Natural killer cell (primary cell): ENCODE data around the gene C17orf114.

Experiments
- ATAC-seq, 3 donors: fragments of 150-1000 bp in 2 of 3; fragments of 200-7000 bp in 1 of 3; cut with Tn5 transposase; 1 replicate in 1 of 3; 2 replicates in 2 of 3; pipeline ENCODE4 v1.10.0; 2021; ENCODE audit warnings: mild to moderate bottlenecking in 2 of 3, moderate library complexity in 2 of 3
- DNase-seq, 2 donors: peaks; one replicate each; pipeline versions ENCODE4 v3.0.0 to v3.0.0-alpha.2; 2013 to 2021; ENCODE audit warnings: mixed read lengths in 1 of 2
- H3K27ac ChIP-seq: one replicate; pipeline ENCODE4 v1.5.1; 2013; ENCODE audit warnings: mild to moderate bottlenecking, low read length
- H3K27me3 ChIP-seq: one replicate; pipeline ENCODE4 v1.6.1; 2013; ENCODE audit warnings: low read length; ENCODE audit not compliant: control insufficient read depth, insufficient read depth
- H3K36me3 ChIP-seq: one replicate; pipeline ENCODE4 v1.6.1; 2013; ENCODE audit warnings: low read length; ENCODE audit not compliant: control insufficient read depth, insufficient read depth
- H3K4me1 ChIP-seq: one replicate; pipeline ENCODE4 v1.6.1; 2013; ENCODE audit warnings: low read length; ENCODE audit not compliant: control insufficient read depth, insufficient read depth
- H3K4me3 ChIP-seq: one replicate; pipeline ENCODE4 v1.5.1; 2013; ENCODE audit warnings: low read length
- H3K9me3 ChIP-seq: one replicate; pipeline ENCODE4 v1.6.1; 2013; ENCODE audit warnings: low read length; ENCODE audit not compliant: control insufficient read depth, insufficient read depth
- H3K27ac Mint-ChIP-seq, 2 donors: one replicate each; pipeline ENCODE4 v1.8.0; 2022; ENCODE audit warnings: mild to moderate bottlenecking in 2 of 2, mixed read lengths in 2 of 2, moderate library complexity in 1 of 2
- H3K27me3 Mint-ChIP-seq, 2 donors: one replicate each; pipeline ENCODE4 v1.8.0; 2022; ENCODE audit warnings: low read depth in 2 of 2, mixed read lengths in 2 of 2
- H3K36me3 Mint-ChIP-seq: one replicate; pipeline ENCODE4 v1.8.0; 2022; ENCODE audit warnings: mixed read lengths
- H3K4me1 Mint-ChIP-seq, 2 donors: one replicate each; pipeline ENCODE4 v1.8.0; 2022; ENCODE audit warnings: mixed read lengths in 2 of 2
- H3K4me3 Mint-ChIP-seq: one replicate; pipeline ENCODE4 v1.8.0; 2022; ENCODE audit warnings: mild to moderate bottlenecking, moderate library complexity, mixed read lengths
- H3K9me3 Mint-ChIP-seq, 2 donors: one replicate each; pipeline ENCODE4 v1.8.0; 2022; ENCODE audit warnings: mixed read lengths in 2 of 2
- CTCF ChIP-seq: fragments of 200-600 bp; IDR thresholded peaks from one replicate; pipeline ENCODE4 v1.8.0; 2022; ENCODE audit warnings: antibody characterized with exemption
- WGBS: methylation state at CpG from one replicate; pipeline ENCODE4 v1.1.7; 2013; ENCODE audit warnings: missing lambda C conversion rate; ENCODE audit not compliant: insufficient coverage; 5-methylcytosine and 5-hydroxymethylcytosine counted together
- intact Hi-C: fragments of 100-400 bp; cut with micrococcal nuclease; formaldehyde crosslinking; loops from one replicate; pipeline ENCODE4 v1.14.2; 2022

C17orf114 gene

GRCh38 chr17:4806456-4806776 is 4.3 kb upstream of the C17orf114 start:
- no peaks in the 10 kb centered on the region for H3K9me3 Mint-ChIP-seq
- no peaks in the 10 kb centered on the region for H3K9me3 ChIP-seq
- H3K4me3 ChIP-seq = peak overlapping the region; percentile 34
- no peaks in the 10 kb centered on the region for H3K36me3 ChIP-seq
- no peaks in the 10 kb centered on the region for H3K27me3 Mint-ChIP-seq
- no peak for ATAC-seq
- H3K4me3 Mint-ChIP-seq = peak overlapping the region; percentile 82
- TF ChIP-seq CTCF = no peak
- peaks cover 10% of the 10 kb centered on the region for H3K4me1 ChIP-seq
- H3K27me3 ChIP-seq = no peaks in the 10 kb centered on the region
- H3K4me1 Mint-ChIP-seq = peaks cover 5 to 6% of the 10 kb centered on the region in 2 donors
- H3K27ac ChIP-seq = no peak overlapping the region
- intact Hi-C loops = loop anchor here (1.0 to 2.0 kb wide), 2 partner anchors 10 to 16 kb away; partner anchors contain the start of gene PSMB6
- WGBS = 1% methylated on average over 11 of the region's 16 CpGs
- H3K27ac Mint-ChIP-seq = peak overlapping the region in 1 of 2 donors; percentile 11
- H3K36me3 Mint-ChIP-seq = no peaks in the 10 kb centered on the region
- no peak for DNase-seq

- no peak overlapping the region for H3K4me3 ChIP-seq
- H3K9me3 ChIP-seq = no peaks in the 10 kb centered on the region
- ATAC-seq = no peak
- TF ChIP-seq CTCF = no peak
- no peak overlapping the region for H3K27ac ChIP-seq
- H3K36me3 ChIP-seq = peaks cover 18% of the 10 kb centered on the region
- no peak overlapping the region for H3K4me3 Mint-ChIP-seq
- H3K4me1 Mint-ChIP-seq = peaks cover 13% of the 10 kb centered on the region in 2 donors
- no peak for DNase-seq
- H3K9me3 Mint-ChIP-seq = no peaks in the 10 kb centered on the region
- H3K27ac Mint-ChIP-seq = no peak overlapping the region
- WGBS = 83% methylated on average over 10 of the region's 10 CpGs
- peaks cover 15% of the 10 kb centered on the region for H3K4me1 ChIP-seq
- H3K27me3 ChIP-seq = no peaks in the 10 kb centered on the region
- H3K36me3 Mint-ChIP-seq = no peaks in the 10 kb centered on the region
- intact Hi-C loops = no loop called here
- H3K27me3 Mint-ChIP-seq = no peaks in the 10 kb centered on the region
Measured at GRCh38 chr17:4800462-4801196, 1.5 kb downstream of the C17orf114 start.

- no peak for TF ChIP-seq CTCF
- H3K27me3 ChIP-seq = no peaks in the 10 kb centered on the region
- H3K36me3 ChIP-seq = peaks cover 18% of the 10 kb centered on the region
- WGBS = 0% methylated on average over 5 of the region's 7 CpGs
- peaks cover 0 to 3% of the 10 kb centered on the region in 2 donors for H3K27me3 Mint-ChIP-seq
- peak overlapping the region; percentile 94 to 96 for H3K27ac Mint-ChIP-seq
- intact Hi-C loops = loop anchor here (1.0 to 5.0 kb wide), 4 partner anchors 10 to 106 kb away; partner anchors contain the start of genes CHRNE and MED11
- peak in 1 of 2 donors; percentile 24 for DNase-seq
- peak overlapping the region; percentile 100 for H3K4me3 Mint-ChIP-seq
- H3K4me3 ChIP-seq = peak overlapping the region; percentile 67
- no peaks in the 10 kb centered on the region for H3K9me3 Mint-ChIP-seq
- peaks cover 14% of the 10 kb centered on the region in 2 donors for H3K4me1 Mint-ChIP-seq
- no peak for ATAC-seq
- no peaks in the 10 kb centered on the region for H3K36me3 Mint-ChIP-seq
- H3K9me3 ChIP-seq = no peaks in the 10 kb centered on the region
- peaks cover 17% of the 10 kb centered on the region for H3K4me1 ChIP-seq
- peak overlapping the region; percentile 63 for H3K27ac ChIP-seq
Measured at GRCh38 chr17:4796552-4796920, 5.6 kb downstream of the C17orf114 start.
